ENCODE results near the gene SPRR2A.
"Not testable (repeated sequence)": the region's sequence is repeated elsewhere in the genome, so short reads cannot be mapped to it uniquely, and the experiment has no call there.

The SPRR2A gene

DNA sequence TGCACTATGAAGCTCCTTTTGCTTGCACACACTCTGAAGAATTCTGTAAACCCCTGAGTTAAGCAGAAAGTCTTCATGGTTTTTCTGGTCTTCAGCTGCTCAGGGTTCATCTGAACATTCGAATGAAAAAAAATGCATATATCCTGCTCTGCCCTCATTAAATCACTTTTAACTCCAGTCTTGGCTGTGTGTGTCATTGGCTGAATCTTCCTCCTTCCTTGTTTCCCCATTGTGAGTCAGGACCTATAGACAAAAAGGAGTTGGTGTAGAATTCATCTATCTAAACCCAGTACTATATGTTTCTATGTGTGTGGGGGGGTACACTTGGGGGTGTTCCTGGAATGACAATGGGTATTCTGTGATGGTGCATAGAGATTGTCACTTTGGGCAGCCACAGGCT is 32.9 kb downstream of the SPRR2A start:
- DNase-seq: no peak

DNA sequence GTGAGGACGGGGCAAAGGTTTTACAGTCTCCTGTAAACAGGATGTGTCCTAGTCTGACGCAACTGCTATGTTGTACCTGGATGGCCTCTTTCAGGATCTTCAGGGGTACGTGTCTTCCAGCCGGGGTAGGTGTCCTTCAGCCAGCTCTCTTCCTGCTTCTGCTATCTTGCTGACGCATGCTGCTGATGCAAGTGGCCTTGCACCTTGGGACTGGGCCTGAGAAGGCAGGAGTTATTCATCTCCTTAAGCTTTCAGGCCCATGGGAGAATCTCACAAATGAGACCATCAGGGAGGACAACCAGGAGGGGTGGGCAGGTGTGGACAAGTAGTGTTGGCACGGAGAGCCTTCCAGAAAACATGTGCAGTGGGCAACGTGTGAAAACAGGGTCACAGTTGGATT is 34.2 kb downstream of the SPRR2A start:
- DNase-seq: no peak

DNA sequence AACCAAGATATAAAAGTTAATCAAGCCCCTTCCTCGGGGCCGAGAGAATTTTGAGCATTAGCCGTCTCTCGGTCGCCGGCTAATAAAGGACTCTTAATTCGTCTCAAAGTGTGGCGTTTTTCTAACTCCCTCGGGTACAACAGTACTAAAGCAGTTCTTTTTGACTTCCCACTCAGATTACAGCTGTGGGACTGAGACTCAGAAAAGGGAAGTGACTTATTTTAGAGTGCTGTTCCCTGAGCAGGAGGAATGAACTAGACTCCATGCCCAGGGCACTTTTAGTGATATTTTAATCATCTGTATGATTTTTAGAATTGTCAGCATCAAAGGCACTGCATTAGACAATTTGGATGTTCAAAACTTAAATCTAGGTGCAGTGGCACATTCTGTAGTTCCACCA is 35.0 kb downstream of the SPRR2A start:
- DNase-seq: not testable (repeated sequence)

DNA sequence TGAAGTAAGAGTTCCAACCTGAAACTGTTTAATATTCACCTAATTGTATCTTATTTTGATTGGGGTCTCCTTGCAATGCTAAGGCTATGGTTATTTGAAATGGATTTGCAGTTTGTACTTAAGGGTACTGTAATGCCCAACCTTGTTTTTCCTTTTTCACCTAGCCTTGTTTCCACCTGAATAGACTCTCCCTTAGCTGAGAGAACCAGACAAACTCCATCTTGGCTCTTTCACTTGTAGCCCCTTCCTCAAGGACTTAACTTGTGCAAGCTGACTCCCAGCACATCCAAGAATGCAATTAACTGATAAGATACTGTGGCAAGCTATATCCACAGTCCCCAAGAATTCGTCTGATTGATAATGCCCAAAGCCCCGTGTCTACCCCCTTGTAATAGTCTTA is 35.5 kb downstream of the SPRR2A start:
- DNase-seq: not testable (repeated sequence)

DNA sequence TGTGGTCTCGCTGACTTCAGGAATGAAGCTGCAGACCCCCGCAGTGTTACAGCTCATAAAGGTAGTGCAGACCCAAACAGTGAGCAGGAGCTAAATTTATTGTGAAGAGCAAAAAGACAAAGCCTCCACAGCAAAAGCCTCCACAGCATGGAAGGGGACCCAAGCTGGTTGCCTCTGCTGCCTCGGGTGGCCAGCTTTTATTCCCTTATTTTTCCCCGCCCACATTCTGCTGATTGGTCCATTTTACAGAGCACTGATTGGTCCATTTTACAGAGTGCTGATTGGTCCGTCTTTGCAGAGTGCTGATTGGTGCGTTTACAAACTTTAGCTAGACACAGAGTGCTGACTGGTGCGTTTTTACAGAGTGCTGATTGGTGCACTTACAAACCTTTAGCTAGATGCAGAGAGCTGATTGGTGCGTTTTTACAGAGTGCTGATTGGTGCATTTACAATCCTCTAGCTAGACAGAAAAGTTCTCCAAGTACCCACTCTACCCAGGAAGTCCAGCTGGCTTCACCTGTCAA is 46.0 kb downstream of the SPRR2A start:
- not testable (repeated sequence) for DNase-seq

Data from central memory CD4-positive, alpha-beta T cell (primary cell).